ENCODE measurements around the gene GDNF.

The GDNF gene

DNA sequence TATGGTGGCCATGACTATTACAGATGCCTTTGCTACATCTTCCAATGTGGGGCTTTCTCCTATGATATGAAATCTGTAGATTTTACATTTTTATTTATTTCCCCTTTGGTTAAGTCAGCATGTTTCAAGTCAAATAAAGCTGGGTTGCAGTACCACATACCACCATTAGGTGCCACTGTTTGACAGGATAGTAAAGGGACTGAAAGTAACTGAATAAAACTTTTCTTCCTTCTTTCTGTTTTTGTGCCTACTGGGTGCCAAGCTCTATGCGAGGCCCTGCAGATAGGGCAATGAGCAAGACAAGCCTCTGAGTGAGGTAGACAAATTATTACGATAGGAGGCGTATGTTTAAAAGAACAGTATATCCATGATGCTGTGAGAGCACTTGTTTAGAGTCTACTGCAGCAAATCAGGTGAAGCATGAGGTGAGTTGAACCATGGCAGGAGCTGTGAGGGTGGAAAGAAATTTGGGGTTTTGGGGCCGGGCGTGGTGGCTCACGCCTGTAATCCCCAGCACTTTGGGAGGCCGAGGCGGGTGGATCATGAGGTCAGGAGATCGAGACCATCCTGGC is 64.8 kb downstream of the GDNF start:
- no peak for DNase-seq

DNA sequence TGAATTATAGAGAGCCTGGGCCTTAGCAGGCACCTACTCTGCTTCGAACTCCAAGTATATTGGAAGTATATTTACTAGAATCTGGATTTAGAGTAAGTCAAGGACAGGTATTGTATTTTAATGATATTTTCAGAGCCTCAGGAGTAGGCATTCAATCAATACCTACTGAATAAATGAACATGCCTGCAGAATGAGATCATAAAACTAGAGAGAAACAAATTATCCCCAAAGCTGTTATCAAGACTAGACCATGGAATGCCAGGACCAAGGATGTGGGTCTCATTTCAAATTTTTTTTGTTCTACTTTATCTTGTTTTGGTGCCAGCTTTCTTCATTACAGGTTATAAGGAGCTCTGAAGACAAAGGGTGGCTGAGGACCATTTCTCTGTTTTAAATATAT is 66.0 kb downstream of the GDNF start:
- DNase-seq: no peak

DNA sequence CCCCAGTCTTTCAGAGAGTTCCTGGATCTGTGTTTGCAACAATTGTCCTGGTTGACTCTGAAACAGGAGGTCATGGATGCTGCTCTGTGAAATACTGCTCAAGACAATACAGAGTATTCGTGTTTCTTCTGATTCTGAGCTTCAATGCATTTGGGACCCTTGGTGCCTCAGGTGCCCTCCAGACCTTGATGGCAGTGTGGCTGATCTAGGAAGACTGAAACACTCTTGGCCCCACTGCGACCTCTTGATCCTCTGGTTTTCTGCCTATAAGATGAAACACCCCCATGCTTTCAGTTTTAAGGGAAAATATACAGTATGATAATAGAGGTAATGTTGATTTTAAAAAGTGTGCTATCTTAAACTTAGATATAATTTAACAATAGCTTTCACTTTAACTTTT is 67.6 kb downstream of the GDNF start:
- DNase-seq: no peak

DNA sequence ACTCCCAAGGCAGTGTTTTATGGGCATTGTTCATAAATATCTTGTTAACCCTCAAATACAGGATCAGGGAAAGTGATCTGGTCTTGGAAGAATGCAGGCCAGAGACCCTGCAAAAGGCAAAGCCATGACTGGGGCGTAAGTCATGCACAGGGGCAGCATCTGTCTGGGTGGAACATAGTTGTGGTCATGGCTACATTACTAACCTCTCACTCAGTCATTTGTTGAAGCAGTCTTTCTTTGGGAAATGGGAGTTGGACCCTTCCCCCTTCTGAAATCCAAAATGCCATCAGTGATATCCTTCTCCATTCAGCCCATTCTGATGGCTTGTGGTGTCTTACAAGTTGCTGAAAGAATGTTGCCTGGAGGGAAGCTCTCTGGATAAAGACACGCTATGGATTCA is 68.1 kb downstream of the GDNF start:
- DNase-seq: no peak

DNA sequence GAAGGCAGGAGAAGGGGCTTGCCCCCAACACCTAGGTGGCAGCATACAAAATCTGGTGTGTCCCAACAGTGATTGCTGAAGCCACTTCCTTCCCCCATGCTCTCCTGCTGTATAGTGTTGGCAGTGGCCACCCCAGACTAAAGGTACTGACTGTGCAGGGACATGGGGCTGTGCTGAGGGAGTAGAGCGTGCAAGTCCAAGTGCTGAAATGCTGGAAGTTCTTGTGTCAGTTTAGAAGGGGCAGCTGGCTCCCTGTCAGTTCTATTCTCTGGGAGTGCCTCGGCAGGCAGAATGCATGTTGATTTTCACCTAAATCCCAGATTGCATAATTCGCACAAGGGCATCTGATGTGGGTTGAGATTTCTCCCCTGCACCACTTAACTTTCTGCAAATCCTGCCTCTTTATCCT is 68.6 kb downstream of the GDNF start:
- no peak for DNase-seq

DNA sequence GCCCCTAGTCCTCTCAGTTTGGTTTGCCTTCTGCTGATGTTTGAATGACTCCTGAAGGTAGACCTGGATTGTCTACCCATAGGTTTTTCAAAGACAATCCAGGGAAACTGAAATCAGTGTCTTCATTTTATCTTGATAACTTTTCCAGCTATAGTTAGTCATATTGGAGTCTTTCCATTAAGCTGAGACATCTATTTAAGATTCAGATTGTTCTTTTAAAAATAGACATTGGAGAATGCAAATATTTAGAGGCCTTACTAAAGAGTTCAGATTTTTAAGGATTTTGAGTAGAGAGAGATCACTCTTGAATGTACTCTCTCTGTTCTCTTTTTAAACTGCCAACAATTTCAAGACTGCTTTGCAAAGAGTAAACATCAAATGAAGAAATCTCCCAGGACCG is 69.1 kb downstream of the GDNF start:
- DNase-seq: no peak

DNA sequence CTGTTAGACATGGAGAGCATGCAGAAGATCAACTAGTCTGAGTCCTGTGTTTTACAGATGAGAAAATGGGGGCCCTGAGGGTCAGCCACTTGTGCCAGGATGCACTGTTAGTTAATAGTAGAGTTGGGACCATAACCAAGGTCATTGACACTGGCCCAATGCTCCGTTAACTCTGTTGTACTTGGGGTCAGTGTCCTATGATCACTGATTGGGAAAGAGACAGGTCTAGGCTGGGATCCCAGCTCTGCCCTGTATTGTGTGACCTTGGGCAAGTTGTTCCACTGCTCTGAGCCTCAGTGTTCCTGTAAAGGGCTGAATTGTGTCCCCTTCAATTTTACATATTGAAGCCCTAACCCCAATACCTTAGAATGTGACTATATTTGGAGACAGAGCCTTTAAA is 70.0 kb downstream of the GDNF start:
- no peak for DNase-seq

DNA sequence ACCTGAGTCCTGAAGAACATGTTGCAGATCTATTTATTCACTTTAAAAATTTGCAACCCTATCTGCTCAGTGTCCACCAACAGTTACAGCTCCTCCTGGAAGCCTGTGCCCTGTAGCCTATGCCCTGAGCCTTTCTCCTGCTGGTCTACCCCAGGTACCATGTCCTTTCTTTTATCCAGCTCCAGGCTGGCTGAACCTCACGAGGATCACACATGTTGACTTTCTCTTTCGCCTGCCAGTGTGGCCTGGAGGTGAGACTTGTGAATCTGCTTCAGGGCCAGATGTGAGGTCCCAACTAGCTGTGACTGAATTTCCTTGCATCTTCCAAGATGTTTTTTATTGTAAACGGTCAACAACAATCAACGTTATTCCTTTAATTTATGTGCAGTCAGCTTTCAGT is 70.7 kb downstream of the GDNF start:
- DNase-seq: no peak

DNA sequence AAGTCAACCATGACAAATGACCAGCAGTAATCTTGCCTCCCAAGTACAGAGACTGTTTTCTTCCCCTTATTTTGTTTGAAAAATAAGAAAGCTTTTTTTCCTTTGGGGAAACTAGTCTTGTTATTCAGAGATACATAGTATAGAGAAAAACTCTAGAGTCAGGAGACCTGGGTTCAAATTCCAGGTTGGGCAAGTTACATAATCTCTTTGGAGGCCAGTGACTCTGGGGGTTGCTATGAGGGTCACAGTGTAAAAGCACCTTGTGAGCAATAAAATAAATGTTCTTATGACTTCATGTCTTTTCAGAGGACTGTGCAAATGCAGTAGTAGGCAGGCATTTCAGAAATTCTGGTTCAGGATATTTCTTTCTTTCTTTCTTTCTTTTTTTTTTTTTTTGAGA is 71.5 kb downstream of the GDNF start:
- no peak for DNase-seq

DNA sequence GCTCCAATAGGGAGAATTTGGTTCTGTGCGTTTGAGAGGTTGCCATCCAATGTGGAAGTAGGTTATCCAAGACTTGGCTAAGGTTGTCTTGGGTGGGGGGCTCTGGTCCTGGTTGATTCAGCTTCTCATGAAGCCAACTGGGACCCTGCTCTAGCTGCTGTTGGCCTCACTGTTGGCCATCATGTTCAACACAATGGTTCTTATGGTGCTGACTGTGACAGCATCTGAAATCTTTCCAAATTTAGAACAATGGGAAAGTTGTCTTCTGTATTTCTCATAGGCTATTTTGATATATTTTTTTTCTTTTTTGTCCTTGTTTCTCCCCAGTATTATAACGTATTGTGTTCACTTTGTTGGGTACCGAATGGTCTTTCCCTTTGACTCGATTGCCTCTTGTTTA is 71.9 kb downstream of the GDNF start:
- no peak for DNase-seq

DNA sequence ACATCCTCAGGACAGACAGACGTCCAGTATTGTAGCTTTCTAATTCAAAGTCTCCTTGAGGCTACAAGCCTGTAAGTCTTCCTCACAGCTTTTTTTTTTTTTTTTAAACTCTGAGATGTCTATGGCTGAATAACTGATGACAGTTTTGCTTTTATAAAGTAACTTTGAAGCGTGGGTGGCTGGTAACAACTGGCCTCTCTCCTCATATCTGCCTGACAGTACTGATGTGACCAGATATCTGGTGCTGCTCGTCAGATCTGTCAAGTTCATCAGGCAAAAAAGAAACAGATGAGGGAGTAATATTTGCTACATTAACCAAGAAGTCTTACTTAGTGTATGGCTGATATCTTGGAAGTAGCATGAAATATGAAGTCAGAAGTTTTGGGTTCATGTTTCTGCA is 72.6 kb downstream of the GDNF start:
- no peak for DNase-seq

Measured in activated effector memory CD4-positive, alpha-beta T cell treated with anti-CD3 and anti-CD28 coated beads, Interleukin-2, amount 50 U/mL, for 16 hours (primary cell).